ENCODE measurements around the gene SEC31B. TPM values are rescaled to one million over a fixed set of nuclear protein-coding genes. Genes with fewer than 3 reads are reported as not detected.

Gene SEC31B, protein sequence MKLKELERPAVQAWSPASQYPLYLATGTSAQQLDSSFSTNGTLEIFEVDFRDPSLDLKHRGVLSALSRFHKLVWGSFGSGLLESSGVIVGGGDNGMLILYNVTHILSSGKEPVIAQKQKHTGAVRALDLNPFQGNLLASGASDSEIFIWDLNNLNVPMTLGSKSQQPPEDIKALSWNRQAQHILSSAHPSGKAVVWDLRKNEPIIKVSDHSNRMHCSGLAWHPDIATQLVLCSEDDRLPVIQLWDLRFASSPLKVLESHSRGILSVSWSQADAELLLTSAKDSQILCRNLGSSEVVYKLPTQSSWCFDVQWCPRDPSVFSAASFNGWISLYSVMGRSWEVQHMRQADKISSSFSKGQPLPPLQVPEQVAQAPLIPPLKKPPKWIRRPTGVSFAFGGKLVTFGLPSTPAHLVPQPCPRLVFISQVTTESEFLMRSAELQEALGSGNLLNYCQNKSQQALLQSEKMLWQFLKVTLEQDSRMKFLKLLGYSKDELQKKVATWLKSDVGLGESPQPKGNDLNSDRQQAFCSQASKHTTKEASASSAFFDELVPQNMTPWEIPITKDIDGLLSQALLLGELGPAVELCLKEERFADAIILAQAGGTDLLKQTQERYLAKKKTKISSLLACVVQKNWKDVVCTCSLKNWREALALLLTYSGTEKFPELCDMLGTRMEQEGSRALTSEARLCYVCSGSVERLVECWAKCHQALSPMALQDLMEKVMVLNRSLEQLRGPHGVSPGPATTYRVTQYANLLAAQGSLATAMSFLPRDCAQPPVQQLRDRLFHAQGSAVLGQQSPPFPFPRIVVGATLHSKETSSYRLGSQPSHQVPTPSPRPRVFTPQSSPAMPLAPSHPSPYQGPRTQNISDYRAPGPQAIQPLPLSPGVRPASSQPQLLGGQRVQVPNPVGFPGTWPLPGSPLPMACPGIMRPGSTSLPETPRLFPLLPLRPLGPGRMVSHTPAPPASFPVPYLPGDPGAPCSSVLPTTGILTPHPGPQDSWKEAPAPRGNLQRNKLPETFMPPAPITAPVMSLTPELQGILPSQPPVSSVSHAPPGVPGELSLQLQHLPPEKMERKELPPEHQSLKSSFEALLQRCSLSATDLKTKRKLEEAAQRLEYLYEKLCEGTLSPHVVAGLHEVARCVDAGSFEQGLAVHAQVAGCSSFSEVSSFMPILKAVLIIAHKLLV
- 4.9 and 6.9 TPM in 2 replicates for total RNA-seq
- polyA plus RNA-seq (2012): 7.2 TPM

- peak; percentile 35 for DNase-seq (ENCODE audit: low read depth)
Observed at GRCh38 chr10:100519311-100520051, at the start of gene SEC31B. Gene SEC31B (minus strand): TSS chr10:100519861. CDS start chr10:100516952, 2,909 bp downstream.

GRCh38 chr10:100568912-100569311 lies 49.3 kb upstream of the SEC31B start:
- DNase-seq (ENCODE audit: low read depth): no peak

DNA sequence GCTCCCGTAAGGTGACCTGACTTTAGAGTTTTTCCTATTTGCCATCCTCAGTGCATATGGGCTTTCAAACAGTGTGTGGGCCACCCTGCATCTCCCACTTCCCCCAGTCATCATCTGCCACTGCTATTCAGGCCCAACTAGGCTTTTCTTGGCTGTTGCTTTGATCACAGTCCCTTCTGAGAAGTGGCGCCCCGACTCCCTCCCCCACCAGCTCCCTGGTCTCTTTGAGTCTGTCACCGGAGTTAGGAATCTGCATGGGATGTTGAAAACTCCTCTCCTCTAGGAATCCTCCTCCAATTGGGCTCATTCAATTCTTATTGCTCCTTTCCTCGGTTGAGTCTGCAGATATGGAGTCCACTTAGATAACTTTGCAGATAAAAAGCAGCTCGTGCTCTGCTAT lies 48.2 kb upstream of the SEC31B start:
- no peak for DNase-seq (ENCODE audit: low read depth)

DNA sequence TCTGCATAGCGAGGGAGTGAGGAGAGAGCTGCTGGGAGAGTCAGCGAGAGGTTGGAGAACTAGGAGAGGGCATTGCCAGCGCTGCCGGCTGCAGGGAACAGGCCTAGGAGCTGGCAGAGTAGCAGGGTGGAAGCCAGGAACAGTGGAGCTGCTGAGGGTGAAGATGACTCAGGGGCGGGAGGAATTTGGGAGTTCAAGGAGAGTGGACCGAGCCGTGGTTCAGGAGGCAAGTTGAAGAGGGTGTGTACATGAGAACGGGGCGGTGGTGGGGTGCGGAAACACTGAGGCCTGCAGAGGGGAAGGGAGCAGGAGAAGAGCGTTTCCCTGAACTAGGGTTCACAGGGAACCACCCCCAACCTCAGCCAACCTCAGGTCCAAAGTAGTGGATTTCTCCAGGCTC lies 47.6 kb upstream of the SEC31B start:
- no peak for DNase-seq (ENCODE audit: low read depth)

- no peak for DNase-seq (ENCODE audit: low read depth)
Observed at GRCh38 chr10:100566561-100566960, 46.9 kb upstream of the SEC31B start.

DNA sequence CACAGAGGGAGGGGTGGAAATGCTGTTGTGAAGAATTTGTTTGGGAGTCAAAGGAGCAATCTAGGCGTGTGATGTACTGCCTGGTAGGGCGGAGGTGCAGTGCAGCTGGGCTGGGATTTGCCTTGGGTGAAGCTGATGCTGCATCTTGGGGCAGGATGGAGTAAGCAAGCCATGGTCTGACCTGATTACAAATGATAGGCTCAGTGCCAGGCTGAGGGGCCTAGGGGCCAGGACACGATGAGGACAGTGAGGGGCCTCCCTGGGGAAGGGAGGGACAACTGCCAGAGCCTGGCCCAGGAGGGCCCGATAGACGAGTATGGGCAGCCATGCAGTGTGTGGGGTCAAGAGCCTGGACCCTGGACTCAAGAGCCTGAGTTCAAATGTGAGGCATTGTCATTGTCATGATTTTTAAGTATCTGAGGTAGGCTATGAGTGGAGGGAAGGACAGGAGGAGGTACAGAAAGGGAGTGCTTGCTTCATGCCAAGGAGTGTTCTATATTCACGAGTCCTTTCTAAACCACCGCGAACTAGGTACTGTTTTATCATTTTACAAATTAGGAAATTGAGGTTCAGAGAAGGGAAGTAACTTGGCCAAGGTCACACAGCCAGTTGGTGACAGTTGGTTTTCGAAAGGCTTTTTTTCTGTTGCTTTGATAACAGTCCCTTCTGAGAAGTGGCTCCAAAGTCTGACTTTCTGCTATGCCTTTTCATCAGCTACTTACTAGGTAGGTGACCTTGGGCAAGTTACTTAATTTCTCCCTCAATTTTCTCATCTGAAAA lies 45.7 kb upstream of the SEC31B start:
- DNase-seq (ENCODE audit: low read depth): no peak

GRCh38 chr10:100562008-100562672 lies 42.5 kb upstream of the SEC31B start:
- DNase-seq (ENCODE audit: low read depth): peak; percentile 49

GRCh38 chr10:100561005-100561404 lies 41.3 kb upstream of the SEC31B start:
- no peak for DNase-seq (ENCODE audit: low read depth)

GRCh38 chr10:100560248-100560647 lies 40.6 kb upstream of the SEC31B start:
- peak; percentile 14 for DNase-seq (ENCODE audit: low read depth)

DNA sequence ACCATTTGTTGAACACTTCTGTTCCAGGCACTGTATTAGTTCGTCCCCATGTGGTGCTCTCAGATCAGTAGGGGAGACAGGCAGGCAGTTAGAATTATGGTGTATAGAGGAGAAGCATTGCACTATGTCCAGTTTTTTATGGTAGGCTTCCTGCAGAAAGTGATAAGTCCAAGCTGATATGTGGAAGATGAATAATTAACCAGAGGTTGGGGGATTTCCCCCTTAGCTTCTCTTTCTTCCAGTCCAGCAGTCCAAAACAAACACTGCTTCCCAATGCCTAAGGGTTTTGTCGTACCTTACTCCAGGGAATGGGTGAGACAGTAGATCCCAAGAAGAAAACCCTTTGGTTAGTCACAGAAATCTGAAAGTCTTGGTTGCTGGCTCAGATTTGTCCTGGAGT lies 35.2 kb upstream of the SEC31B start:
- DNase-seq (ENCODE audit: low read depth): no peak

GRCh38 chr10:100553929-100554328 lies 34.3 kb upstream of the SEC31B start:
- DNase-seq (ENCODE audit: low read depth): no peak

DNA sequence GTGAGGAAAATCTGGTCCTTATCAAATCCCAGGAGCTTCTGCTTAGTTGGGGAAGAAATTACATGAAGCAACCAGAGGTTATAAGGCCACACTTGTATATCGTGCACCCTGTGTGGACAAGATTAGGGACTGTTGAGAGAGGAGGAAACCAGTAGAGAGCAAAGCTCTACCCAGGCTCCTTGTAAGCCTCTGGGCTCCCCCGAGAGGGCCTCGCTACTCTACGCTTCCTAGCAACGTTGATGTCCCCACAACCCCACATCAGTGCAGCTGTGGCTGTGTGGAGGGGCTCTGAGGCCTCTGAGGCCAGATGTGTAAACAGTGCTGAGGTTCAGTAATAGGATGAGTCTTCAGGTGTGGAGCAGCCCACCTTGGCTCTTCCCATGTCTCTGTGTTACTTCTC lies 32.1 kb upstream of the SEC31B start:
- DNase-seq (ENCODE audit: low read depth): no peak

DNA sequence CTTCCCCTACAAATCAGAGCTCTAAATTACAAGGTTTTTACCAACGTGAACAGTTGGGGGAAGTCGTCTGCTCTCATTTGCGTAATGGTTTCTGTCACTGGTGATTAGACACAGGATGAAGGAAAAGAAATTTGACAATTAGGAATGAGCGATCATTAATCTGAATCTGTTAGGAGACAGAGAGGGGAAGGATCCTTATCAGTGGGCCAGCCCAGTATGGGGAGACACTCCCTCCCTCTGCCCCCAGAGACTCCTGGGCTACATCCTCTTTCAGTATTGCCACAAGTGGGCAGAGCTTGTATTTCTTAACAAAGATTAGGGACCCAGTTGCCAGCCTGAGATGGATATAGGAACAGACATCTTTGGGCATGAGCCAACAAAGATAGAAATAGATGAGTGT lies 31.5 kb upstream of the SEC31B start:
- no peak for DNase-seq (ENCODE audit: low read depth)

DNA sequence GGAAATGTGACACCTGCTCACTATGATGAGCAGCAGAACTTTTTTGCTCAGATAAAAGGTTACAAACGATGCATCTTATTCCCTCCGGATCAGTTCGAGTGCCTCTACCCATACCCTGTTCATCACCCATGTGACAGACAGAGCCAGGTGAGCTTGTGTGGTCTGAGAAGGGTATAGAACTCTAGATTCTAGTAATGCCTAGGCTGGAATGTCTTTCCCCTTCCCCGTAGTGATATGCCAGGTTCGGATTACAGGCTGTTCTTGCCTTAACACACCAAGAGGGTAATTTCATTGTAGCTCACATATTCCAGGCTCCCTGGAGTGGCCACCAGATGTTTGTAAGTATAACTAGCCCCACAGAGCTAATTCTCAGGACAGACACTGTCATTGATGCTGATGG lies 25.3 kb upstream of the SEC31B start:
- DNase-seq (ENCODE audit: low read depth): no peak

DNA sequence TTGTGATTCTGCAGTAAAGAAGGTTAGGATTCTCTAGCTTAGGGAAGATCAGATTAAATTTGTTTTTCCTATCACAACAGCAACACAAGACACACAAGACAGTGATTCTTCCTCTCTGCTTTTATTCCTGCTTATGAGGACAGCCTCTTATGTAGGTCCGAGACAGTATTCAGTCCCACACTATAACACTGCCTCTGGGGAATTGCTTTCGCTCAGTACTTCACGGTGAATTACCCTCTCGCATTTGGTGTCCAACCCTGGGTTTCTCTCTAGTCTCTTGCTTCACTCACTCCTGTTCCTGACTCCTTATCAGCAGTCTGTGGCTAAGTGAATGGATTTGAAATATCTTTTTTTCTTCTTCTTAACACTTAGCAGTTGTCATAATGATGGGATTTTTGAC lies 17.8 kb upstream of the SEC31B start:
- DNase-seq (ENCODE audit: low read depth): no peak

DNA sequence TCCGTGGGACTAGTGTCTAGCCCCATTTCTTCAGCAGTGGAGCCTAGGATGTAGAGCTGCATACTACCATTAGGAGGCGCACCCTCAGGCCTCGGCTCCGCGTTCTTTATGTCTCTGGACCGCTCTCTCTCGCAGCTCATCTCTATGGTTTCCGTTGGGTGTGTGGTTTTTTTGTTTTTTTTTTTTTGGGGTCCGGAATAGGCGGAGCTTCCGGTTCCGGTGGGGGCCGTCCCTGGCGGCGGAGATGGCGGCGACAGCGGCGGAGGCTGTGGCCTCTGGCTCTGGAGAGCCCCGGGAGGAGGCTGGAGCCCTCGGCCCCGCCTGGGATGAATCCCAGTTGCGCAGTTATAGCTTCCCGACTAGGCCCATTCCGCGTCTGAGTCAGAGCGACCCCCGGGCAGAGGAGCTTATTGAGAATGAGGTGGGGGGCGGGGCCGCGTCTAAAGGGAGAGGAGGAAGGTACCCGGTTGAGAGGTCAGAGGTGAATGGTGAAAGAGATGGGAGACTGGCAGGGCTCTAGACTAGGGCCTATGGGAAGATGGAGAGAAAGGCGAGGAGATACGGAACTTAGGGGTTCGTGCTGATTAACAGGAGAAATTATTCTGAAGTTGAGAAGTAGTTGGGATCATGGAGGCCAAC lies 16.2 kb upstream of the SEC31B start, which contains the start of gene HIF1AN:
Gene HIF1AN, plus strand, starts transcription at position 229 of the 639 bp plus-strand sequence. Its CDS starts 16 bp downstream, at position 245.
- DNase-seq (ENCODE audit: low read depth): peak; percentile 97

DNA sequence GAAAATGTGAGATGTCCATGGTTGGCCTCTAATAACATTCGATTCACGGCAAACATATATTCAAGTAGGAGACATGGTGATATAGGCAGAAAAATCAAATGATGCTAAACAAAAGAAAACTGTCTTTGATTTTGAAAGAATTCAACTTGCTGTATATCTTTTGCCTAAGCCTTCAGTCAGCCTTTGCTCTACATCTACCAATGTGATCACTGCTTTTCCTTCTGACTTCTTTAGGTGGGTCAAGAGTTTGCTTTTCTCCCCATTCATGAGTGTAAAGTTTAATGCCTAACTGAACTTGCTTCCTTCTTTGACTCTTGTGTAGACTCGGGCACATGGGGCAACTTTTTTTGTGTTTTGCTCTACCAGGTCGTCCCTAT lies 15.7 kb upstream of the SEC31B start:
- no peak for DNase-seq (ENCODE audit: low read depth)

DNA sequence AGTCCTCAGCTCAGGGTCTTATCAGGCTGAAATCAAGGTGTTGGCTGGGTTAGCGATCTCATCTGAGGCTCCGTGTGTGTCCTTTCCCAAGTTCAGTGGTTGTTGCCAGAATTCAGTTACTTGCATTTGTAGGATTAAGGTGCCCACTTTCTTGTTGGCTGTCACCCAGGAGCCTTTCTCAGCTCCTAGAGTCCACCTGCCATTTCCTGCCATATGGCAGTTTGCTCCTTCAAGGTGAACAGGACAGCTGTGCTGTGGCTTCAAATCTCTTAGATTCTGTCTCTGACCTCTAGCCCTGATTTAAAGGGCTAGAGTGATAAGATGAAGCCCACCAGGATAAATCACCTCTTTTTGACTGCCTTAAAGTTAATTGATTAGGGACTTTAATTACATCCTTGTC lies 15.1 kb upstream of the SEC31B start:
- no peak for DNase-seq (ENCODE audit: low read depth)

DNA sequence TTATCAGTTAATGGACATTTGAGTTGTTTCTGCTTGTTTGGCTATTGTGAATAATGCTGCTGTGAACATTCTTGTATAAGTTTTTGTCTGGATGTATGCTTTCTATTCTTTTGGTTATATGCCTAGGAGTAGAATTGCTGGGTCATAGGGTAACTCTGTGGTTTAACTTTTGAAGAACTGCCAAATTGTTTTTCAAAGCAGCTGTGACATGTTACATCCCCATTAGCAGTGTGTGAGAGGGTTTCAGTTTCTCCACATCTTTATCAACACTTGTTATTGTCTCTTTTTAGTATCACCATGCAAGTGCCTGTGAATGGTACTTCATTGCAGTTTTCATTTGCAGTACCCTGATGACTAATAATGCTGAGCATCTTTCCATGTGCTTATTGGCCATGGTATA lies 12.1 kb upstream of the SEC31B start:
- no peak for DNase-seq (ENCODE audit: low read depth)

All from myocyte (in vitro differentiated cells).